Ovary (tissue), 9 donors: ENCODE data around the gene PSMC1. TPM values are rescaled to one million over a fixed set of nuclear protein-coding genes. Genes with fewer than 3 reads are reported as not detected.

Source experiments
- DNase-seq, 5 donors: peaks; one replicate each; pipeline ENCODE4 v3.0.0-alpha.2; 2019 to 2020
- H3K27ac ChIP-seq, 2 donors: fragments of 200-600 bp; one replicate each; pipeline versions ENCODE4 v1.5.1 to v1.8.0; 2019 to 2022
- H3K27me3 ChIP-seq: fragments of 200-600 bp; one replicate; pipeline ENCODE4 v1.8.0; 2022
- H3K36me3 ChIP-seq: fragments of 200-600 bp; sonication (generic); one replicate; pipeline ENCODE4 v1.5.1; 2019
- H3K4me1 ChIP-seq: one replicate; pipeline ENCODE4 v1.8.1; 2013; ENCODE audit warnings: mild to moderate bottlenecking, moderate library complexity; ENCODE audit not compliant: insufficient read depth
- H3K4me3 ChIP-seq: fragments of 200-600 bp; sonication (generic); one replicate; pipeline ENCODE4 v1.5.1; 2017
- H3K9me3 ChIP-seq, 2 donors: fragments of 200-600 bp in 1 of 2; sonication (generic) in 1 of 2; one replicate each; pipeline versions ENCODE4 v1.5.1 to v1.8.1; 2013 to 2019; ENCODE audit warnings: mild to moderate bottlenecking in 1 of 2, moderate library complexity in 1 of 2
- EP300 ChIP-seq: sonication (generic); formaldehyde crosslinking; IDR thresholded peaks from one replicate; pipeline ENCODE4 v1.6.1; 2017; ENCODE audit warnings: antibody characterized with exemption
- POLR2A ChIP-seq: fragments of 450-650 bp; IDR thresholded peaks from one replicate; pipeline ENCODE4 v1.6.1; 2017; ENCODE audit warnings: antibody characterized with exemption, mild to moderate bottlenecking, moderate library complexity
- WGBS, 3 donors: extraction: QIAGEN DNeasy Blood & Tissue Kit in 1 of 3; methylation state at CpG; one replicate each; pipeline versions ENCODE4 v1.1.5 to v1.1.7; 2013 to 2017; 5-methylcytosine and 5-hydroxymethylcytosine counted together
- intact Hi-C, 4 donors: fragments of 100-400 bp; cut with DNase I; formaldehyde crosslinking; loops; one replicate each; pipeline versions ENCODE4 v1.11.0 to v1.15.1; 2022 to 2023
- polyA plus RNA-seq, 2 donors: library from polyadenylated mRNA; stranded (reverse); fragments of 200-250 nt in 1 of 2; fragments of 350-450 nt in 1 of 2; fragmentation: Illumina TruSeq in 1 of 2; extraction: RNeasy Lipid Tissue Mini Kit (QIAGEN cat#74804) in 1 of 2; gene quantifications; one replicate each; pipeline ENCODE4 v1.2.3, GENCODE V29; 2013 to 2014
- total RNA-seq, 7 donors: library from RNA; depleted of rRNA in 2 of 7; stranded (reverse); fragments of >200 nt in 2 of 7; fragmentation: NEBNext Ultra II Directional in 3 of 7; extraction: Animal tissue kit (Norgen Biotek cat#: 25700) in 3 of 7; gene quantifications; one replicate each; pipeline versions ENCODE4 v1.1.0 to v1.2.4, GENCODE V29; 2016 to 2023
- TF ChIP-seq, protein P1 (sequence below), 3 donors: fragments of 450-650 bp in 2 of 3; fragments of 200-600 bp in 1 of 3; IDR thresholded peaks; one replicate each; pipeline versions ENCODE4 v1.5.1 to v1.8.0; 2016 to 2022; ENCODE audit warnings: antibody characterized with exemption in 3 of 3, mild to moderate bottlenecking in 1 of 3
- donor health status: DM: no; HTN: no; CAD: no; lungs with moderate emphysema.
- donor health status: DM: no; HTN: no; CAD: no.
- donor health status: Bipolar disorder and iron deficiency.
- donor health status: DM: yes; HTN: yes; CAD: no.
- donor health status: DM: no; HTN: no; CAD: no.
- donor health status: DM: yes; HTN: yes; CAD: no.

Gene PSMC1
- total and polyA plus RNA-seq, 9 donors, result 32.3 to 212 (median 66.8) TPM

- Histone ChIP-seq H3K27ac (no peak overlapping the region), H3K27me3 (no peaks in the 10 kb centered on the region), H3K36me3 (no peaks in the 10 kb centered on the region), H3K9me3 (no peaks in the 10 kb centered on the region), H3K4me1 (peaks cover 7% of the 10 kb centered on the region), H3K4me3 (no peak overlapping the region)
- DNase-seq, result no peak
- TF ChIP-seq, protein P1, sequence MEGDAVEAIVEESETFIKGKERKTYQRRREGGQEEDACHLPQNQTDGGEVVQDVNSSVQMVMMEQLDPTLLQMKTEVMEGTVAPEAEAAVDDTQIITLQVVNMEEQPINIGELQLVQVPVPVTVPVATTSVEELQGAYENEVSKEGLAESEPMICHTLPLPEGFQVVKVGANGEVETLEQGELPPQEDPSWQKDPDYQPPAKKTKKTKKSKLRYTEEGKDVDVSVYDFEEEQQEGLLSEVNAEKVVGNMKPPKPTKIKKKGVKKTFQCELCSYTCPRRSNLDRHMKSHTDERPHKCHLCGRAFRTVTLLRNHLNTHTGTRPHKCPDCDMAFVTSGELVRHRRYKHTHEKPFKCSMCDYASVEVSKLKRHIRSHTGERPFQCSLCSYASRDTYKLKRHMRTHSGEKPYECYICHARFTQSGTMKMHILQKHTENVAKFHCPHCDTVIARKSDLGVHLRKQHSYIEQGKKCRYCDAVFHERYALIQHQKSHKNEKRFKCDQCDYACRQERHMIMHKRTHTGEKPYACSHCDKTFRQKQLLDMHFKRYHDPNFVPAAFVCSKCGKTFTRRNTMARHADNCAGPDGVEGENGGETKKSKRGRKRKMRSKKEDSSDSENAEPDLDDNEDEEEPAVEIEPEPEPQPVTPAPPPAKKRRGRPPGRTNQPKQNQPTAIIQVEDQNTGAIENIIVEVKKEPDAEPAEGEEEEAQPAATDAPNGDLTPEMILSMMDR (IDR thresholded peaks at IDR 0.05), result no peak
- TF ChIP-seq POLR2A, result no peak
- no peak for TF ChIP-seq EP300
- intact Hi-C loops, result loop anchor here in 3 of 4 donors (10.0 kb wide), 3 partner anchors 90 to 980 kb away; partner anchors contain the start of gene CALM1 (in 1 of the 3)
These were observed 48.1 kb downstream of the PSMC1 start for GRCh38 chr14:90304502-90304901.

- Histone ChIP-seq H3K27me3 (no peaks in the 10 kb centered on the region), H3K4me1 (peaks cover 7% of the 10 kb centered on the region), H3K36me3 (no peaks in the 10 kb centered on the region), H3K27ac (no peak overlapping the region), H3K9me3 (no peaks in the 10 kb centered on the region), H3K4me3 (no peak overlapping the region)
- intact Hi-C loops, result loop anchor here in 3 of 4 donors (10.0 kb wide), 3 partner anchors 90 to 980 kb away; partner anchors contain the start of gene CALM1 (in 1 of the 3)
- no peak for DNase-seq
- TF ChIP-seq, protein P1 (IDR thresholded peaks at IDR 0.05), result no peak
- no peak for TF ChIP-seq EP300
- TF ChIP-seq POLR2A, result no peak
- WGBS, 3 donors, result 59 to 74% (median 61%) methylated on average over 4 of the region's 4 CpGs
These were observed 48.8 kb downstream of the PSMC1 start for GRCh38 chr14:90305176-90305601.

DNA sequence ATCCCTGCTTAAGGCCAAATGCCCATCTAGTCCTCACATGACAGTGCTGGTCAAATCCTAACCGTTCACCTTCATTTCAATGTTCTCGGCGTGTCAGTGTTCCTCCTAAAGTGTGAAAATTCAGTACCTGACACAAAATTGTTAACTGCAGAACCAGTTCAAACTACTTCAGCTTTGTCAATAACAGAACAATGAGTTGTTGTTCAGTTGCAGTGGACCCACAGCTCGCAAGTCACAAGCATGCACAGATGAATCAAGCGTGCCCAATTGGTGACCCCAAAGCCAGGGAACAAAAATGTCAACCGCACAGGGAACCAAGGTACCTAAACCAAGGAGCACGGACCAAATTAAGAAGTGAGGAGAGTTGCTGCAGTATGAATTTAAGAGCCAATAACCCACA, 52.2 kb downstream of the PSMC1 start:
- H3K4me3 ChIP-seq, result no peak overlapping the region
- no peaks in the 10 kb centered on the region for H3K4me1 ChIP-seq
- no peaks in the 10 kb centered on the region for H3K27me3 ChIP-seq
- DNase-seq, result no peak
- H3K9me3 ChIP-seq, result no peaks in the 10 kb centered on the region
- intact Hi-C loops, result loop anchor here in 3 of 4 donors (10.0 kb wide), 3 partner anchors 86 to 976 kb away; partner anchors contain the start of gene CALM1 (in 1 of the 3)
- no peaks in the 10 kb centered on the region for H3K36me3 ChIP-seq
- H3K27ac ChIP-seq, result no peak overlapping the region
- TF ChIP-seq, protein P1 (IDR thresholded peaks at IDR 0.05), result no peak
- TF ChIP-seq EP300, result no peak
- no peak for TF ChIP-seq POLR2A
- 95% methylated on average over 7 of the region's 7 CpGs for WGBS, 3 donors

DNA sequence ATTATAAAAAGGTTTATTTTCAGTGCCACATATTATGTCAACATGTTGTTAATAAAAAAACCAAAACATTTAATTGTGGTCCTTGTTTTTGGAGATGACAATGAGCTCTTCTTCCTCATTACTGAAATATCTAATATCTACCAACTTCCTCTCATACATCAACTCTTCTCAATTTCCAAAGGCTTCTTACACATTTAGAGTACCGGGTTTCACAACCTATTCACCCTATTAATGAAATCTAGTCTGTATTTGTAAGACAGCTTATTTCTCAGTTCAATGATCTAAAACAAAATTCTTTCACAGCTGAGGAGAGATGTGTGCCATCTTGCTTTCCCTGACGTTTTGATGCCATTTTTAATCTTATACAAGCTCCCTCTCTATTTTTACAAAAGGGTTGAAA, 60.9 kb downstream of the PSMC1 start:
- H3K9me3 ChIP-seq, result no peaks in the 10 kb centered on the region
- no peak overlapping the region for H3K27ac ChIP-seq
- H3K36me3 ChIP-seq, result no peaks in the 10 kb centered on the region
- peaks cover 1% of the 10 kb centered on the region for H3K4me1 ChIP-seq
- WGBS, 3 donors, result 84 to 95% (median 86%) methylated on average over 2 of the region's 2 CpGs
- no peak for DNase-seq
- intact Hi-C loops, result no loop called here
- no peaks in the 10 kb centered on the region for H3K27me3 ChIP-seq
- TF ChIP-seq POLR2A (no peak), EP300 (no peak)
- TF ChIP-seq, protein P1 (IDR thresholded peaks at IDR 0.05), result no peak
- no peak overlapping the region for H3K4me3 ChIP-seq
